ENCODE measurements around the gene PBRM1. TPM values are rescaled to one million over a fixed set of nuclear protein-coding genes. Genes with fewer than 3 reads are reported as not detected.

PBRM1 gene
- total RNA-seq, 1 experiment from 2014 or later, result 74.2 TPM

DNA sequence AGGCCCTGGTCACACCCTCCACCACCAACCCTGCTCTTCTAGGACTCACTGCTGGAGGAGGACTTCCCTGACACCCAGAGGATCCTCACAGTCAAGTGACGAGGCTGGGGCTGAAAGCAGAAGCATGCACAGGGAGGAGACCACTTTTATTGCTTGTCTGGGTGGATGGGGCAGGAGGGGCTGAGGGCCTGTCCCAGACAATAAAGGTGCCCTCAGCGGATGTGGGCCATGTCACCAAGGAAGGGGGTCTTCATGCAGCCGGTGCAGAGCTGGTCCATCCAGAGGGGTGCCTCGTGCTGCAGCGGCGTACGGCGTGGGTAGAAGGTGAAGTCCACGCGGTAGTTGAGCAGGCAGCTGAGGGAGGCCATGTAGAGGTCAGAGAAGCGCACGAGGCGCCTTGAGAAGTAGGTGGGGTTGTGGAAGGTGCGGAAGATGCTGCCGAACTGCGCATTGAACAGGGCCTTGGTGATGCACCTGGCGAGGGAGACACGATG, 161.4 kb downstream of the PBRM1 start:
- peak overlapping the region; percentile 27 to 68 (median 66); a peak in 3 of 7 replicates for H3K27ac Mint-ChIP-seq
- H3K9ac ChIP-seq (ENCODE audit: extremely low read depth, insufficient read length, low read length), result no peak overlapping the region

More for the DNA sequence above, 161.4 kb downstream of the PBRM1 start:
- Histone ChIP-seq H2BK15ac (ENCODE audit: low read depth, low read length) (no peak overlapping the region), H4K5ac (ENCODE audit: insufficient read length, low read depth, low read length) (no peak overlapping the region), H3K23ac (ENCODE audit: insufficient read length, low read depth, low read length) (no peak overlapping the region), H4K20me1 (ENCODE audit: control insufficient read depth, insufficient read depth, insufficient read length) (peaks cover 3% of the 10 kb centered on the region), H3K79me1 (ENCODE audit: insufficient read depth, low read depth, low read length, poor library complexity, severe bottlenecking) (no peaks in the 10 kb centered on the region), H3K27ac (ENCODE audit: insufficient read length, low read depth, low read length) (no peak overlapping the region), H4K8ac (replicated peaks; ENCODE audit: insufficient read length, low read depth, low read length) (no peak overlapping the region), H2BK20ac (ENCODE audit: low read depth, low read length, poor library complexity, severe bottlenecking) (no peak overlapping the region), H3K4me2 (ENCODE audit: insufficient read depth, insufficient read length, low read length) (no peak overlapping the region), H2AK5ac (ENCODE audit: insufficient read length, low read length) (no peak overlapping the region), H2AFZ (ENCODE audit: low read length) (no peak overlapping the region), H3K14ac (ENCODE audit: insufficient read depth, low read length) (no peak overlapping the region), H3K23me2 (ENCODE audit: insufficient read length, low read depth, low read length, poor library complexity, severe bottlenecking) (no peaks in the 10 kb centered on the region), H3K18ac (ENCODE audit: insufficient read length, low read depth, low read length) (no peak overlapping the region), H2BK120ac (ENCODE audit: low read depth, low read length, poor library complexity, severe bottlenecking) (no peak overlapping the region), H3K56ac (ENCODE audit: insufficient read length, low read depth, low read length) (no peak overlapping the region), H3K9me3 (ENCODE audit: control insufficient read depth, low read depth, low read length) (no peaks in the 10 kb centered on the region), H3T11ph (ENCODE audit: low read length) (no peak overlapping the region), H4K91ac (ENCODE audit: insufficient read length, low read depth, low read length) (no peak overlapping the region), H3K4me1 (ENCODE audit: insufficient read depth, low read length) (no peaks in the 10 kb centered on the region), H3K79me2 (ENCODE audit: insufficient read depth, low read length) (no peaks in the 10 kb centered on the region), H2BK12ac (ENCODE audit: insufficient read length, low read depth, low read length) (no peak overlapping the region), H2BK5ac (ENCODE audit: insufficient read length, low read length) (no peak overlapping the region), H3K27me3 (ENCODE audit: insufficient read depth, low read length) (no peaks in the 10 kb centered on the region), H3K4ac (ENCODE audit: low read depth, low read length) (no peak overlapping the region)
- H3K9me3 Mint-ChIP-seq, result no peaks in the 10 kb centered on the region
- peaks cover 28 to 55% (median 52%) of the 10 kb centered on the region in 3 experiments; a peak in 6 of 7 replicates for H3K36me3 Mint-ChIP-seq (ENCODE audit: insufficient read depth in 1 of 3, low read depth in 3 of 3)
- no peak for DNase-seq
- H3K4me1 Mint-ChIP-seq, result no peaks in the 10 kb centered on the region
- H3K27me3 Mint-ChIP-seq (ENCODE audit: low read depth), result no peaks in the 10 kb centered on the region; the same call in none of the 2 replicates
- H3K4me3 Mint-ChIP-seq, result no peak overlapping the region
- TF ChIP-seq, protein P1, sequence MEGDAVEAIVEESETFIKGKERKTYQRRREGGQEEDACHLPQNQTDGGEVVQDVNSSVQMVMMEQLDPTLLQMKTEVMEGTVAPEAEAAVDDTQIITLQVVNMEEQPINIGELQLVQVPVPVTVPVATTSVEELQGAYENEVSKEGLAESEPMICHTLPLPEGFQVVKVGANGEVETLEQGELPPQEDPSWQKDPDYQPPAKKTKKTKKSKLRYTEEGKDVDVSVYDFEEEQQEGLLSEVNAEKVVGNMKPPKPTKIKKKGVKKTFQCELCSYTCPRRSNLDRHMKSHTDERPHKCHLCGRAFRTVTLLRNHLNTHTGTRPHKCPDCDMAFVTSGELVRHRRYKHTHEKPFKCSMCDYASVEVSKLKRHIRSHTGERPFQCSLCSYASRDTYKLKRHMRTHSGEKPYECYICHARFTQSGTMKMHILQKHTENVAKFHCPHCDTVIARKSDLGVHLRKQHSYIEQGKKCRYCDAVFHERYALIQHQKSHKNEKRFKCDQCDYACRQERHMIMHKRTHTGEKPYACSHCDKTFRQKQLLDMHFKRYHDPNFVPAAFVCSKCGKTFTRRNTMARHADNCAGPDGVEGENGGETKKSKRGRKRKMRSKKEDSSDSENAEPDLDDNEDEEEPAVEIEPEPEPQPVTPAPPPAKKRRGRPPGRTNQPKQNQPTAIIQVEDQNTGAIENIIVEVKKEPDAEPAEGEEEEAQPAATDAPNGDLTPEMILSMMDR (conservative IDR thresholded peaks at IDR 0.05), result no peak
- WGBS (ENCODE audit: extremely low coverage, insufficient read length, low lambda C conversion rate), result no CpG with 5 or more reads among the region's 18 CpGs

All from H9 (cell line).